ENCODE data around the gene SLA2.

SLA2 gene

DNA sequence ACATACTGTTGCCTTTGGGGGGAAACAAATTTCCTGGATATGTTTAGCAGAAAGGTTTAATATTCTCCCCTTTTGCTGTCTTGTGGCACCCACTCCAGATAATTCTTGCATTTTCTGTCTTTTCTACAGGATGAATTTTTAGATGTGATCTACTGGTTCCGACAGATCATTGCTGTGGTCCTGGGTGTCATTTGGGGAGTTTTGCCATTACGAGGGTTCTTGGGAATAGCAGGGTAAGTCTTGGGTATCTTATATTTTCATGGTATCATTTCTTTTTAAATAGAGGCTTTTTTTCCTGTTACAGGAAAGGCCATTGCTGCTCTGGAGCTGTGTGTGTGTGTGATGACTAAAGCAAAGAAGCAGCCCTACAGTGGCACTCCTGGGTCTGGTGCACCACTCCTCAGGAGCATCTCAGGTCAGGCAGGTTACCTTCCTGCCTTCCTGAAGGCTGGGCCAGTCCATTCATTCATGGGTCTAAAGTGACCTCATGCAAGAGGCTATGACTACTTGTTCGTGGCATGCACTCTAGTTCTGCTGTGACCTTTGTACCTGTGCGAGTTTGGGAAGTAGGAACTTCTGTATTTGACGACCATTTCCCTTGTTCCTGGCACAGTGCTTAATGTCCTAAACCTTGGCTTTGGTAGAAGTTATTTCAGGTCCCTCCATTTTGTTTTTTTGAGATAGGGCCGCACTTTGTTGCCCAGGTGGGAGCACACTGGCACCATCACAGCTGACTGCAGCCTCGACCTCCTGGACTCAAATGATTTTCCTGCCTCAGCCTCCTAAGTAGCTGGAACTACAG, 38.2 kb downstream of the SLA2 start:
- DNase-seq (ENCODE audit: low read depth) = no peak

DNA sequence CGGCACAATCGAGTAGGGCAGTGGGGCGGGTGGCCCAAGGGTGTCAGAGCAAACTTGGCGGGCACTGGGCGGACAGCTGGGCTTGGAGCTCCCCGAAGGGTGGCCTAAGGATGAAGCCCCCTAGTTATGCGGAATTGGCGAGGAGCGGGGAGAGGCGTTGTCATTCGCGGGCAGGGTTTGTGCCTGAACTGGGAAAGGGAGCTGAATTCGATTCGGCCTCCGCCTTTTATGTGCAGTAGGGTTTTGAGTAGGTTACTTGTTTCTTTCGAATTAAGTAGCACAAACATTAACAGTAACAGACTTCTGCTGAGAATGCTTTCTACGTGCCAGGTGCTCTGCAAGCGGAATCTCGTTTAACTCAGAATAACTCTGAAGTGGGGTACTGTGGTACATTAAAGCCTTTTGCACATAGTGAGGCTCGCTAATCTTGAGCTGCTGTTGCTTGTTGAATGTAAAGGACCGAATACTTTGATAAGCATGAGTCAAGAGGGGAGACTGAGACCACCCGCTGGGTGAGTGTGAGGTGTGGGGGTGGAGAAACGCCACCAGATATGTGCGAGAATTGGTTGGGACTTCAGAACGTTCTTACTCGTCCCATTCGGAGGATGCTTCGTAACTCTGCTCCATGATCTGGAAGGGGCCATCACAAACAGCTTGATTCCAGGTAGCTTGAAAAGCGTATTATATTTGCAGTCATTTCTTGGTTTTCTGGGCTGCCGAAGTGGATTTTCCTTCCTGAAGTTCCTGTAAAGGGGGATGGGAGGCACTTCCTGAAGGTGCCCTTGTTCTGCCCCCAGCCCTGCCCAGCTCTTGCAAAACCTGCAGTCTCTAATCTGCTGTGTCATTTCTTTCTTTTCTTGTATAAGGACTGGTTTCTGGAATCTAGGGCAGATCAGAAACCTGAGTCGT, 39.6 kb downstream of the SLA2 start:
- peak; percentile 64 for DNase-seq (ENCODE audit: low read depth)

DNA sequence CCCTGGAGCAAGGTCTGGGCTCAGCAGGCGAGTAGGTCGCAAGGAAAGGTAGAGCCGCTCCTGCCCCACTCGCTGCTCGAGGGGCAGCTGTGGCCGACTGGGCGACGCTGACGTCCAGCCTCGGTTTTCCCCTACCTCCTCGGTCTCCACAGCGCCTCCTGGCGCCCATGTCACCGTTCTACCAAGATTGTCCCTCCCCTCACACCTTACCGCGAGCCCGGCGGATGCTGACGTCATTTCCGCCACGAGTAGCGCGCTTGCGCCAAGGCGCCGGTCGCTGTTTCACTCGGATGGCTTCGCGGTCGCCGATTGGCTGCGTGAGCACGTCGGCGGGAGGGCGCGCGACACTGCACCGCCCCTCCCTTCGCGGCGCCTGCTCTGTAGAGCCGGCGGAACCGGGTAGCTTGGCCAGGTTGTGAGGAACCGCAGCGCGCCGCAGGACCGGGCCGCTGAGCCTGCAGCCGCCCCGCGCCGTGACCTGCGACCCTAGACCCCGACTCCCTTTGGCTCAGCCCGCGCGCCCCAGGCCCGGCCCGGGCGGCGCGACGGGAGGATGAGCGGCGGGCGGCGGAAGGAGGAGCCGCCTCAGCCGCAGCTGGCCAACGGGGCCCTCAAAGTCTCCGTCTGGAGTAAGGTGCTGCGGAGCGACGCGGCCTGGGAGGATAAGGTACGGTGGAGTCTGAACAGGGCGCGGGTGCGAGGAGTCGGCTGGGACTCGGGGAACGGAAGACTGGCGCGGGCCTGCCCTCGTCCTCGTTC, 40.4 kb downstream of the SLA2 start, which contains the start of gene RAB5IF:
Gene RAB5IF (plus strand): TSS at position 381 of the 759 bp plus-strand sequence. CDS start 173 bp downstream, at position 554.
- peak; percentile 97 for DNase-seq (ENCODE audit: low read depth)

DNA sequence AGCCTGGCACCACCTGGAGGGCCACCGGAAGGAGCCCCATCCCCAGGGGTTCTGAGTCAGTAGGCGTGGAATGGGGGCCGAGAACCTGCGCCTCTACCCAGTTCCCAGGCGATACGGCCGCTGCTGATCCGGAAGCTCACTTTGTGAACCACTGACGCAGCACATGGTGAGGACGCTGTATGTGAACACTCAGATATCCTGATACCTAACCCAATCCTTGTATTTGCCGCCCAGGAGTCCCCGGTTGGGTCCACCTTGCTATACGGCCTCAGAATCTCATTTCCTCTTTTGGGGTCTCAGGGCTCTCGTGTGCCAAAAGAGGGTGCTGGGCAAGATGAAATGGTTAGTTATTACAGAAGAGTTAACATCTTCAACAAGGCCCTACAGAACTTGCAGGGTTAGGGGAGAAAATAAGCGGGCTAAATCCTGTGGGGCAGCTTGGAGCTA, 41.0 kb downstream of the SLA2 start:
- DNase-seq (ENCODE audit: low read depth) = no peak

DNA sequence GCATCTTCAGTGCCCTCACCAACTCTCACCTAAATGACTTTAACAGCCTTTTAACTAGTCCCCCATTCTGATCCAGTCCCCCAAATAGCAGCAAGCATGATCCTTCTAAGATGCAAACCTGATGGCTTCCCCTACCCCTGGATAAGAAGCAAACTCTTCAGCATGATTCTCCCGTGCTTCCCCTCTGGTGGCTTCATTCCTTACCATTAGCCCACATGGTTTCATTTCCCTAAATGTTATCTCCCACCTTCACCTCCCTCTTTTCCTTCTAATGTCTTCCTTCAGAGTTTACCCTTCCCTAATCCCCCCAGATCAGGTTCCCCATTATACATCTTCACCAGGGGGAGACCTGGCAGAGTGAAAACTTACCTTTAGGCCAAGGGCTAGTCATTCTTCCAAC, 44.5 kb downstream of the SLA2 start:
- no peak for DNase-seq (ENCODE audit: low read depth)

DNA sequence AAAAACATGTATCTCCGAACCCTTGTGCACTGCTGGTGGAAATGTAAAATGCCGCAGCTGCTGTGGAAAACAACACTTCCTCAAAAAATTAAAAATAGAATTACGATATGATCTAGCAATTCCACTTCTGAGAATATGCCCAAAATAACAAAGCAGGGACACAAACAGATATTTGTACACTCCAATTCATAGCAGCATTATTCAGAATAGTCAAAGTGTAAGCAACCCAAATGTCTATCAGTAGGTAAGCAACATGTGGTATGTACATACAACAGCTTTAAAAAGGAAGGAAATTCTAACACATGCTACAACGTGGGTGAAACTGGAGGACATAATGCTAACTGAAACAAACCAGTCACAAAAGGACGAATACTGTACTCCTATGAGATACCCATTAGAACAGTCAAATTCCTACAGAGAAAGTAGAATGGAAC, 46.1 kb downstream of the SLA2 start:
- DNase-seq (ENCODE audit: low read depth) = no peak

DNA sequence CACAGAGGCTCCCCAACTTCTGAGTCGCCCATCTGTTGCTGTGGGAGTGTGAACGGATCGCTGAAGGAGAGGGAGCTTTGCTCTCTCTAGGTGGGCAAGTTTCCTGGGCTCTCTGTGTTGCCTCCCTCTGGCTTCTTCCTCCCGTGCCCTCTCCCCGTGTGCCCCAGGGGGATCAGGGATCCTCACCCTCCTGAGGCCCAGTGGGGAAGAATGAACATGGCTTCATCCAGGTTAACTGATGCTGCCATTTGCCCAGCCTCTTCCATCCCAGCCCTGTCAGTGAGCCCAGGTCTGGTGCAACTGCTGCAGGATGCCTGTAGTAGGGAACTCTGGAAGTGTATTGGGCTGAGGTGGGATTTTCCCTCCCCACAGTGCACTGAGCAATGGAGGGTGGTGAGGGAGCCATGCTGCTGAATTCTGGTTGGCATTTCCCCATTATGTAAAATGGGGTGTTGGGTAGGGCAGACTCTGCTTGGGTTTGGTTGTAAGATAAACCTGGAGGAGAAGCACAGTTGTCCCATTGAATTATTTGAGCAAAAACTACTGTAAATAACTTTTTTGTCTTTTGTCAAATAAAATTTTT, 52.6 kb downstream of the SLA2 start:
- no peak for DNase-seq (ENCODE audit: low read depth)

DNA sequence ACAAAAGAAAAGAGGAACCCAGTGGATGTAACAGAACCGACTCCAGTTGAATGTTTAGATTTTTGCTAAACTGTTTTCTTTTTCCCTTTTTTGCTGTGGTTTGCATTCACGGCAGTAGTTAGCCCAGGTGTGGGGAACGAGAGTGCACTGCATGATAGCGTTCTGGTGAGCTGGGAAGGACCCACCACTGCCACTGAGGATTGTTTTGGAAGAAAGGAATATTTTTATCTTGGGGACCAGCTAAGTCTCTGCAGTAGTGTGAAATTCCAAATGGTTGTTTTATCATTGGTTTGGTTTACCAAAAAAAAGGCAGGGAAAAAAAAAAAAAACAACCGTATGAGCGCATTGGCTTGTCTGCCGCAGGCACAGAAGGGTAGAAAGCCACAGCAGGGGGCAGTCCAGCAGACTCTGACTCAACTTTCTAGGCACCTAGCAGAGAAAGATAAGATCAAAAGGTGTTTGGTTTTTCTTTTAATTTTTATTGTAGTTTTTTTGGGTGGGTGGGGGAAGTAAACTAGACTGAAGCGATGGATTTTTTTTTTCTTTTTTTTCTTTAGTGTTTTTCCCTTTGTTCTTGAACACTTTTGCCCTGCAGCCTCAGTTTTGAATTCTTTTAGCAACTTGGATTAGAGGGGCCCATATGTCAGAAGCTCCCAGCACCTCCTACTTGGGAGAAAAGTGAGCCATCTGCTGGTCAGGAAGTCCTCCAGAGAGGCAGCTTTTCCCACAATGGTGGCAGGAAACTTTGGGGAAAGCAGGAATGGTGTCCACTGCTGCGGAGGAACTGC, 53.9 kb downstream of the SLA2 start:
- peak; percentile 44 for DNase-seq (ENCODE audit: low read depth)

DNA sequence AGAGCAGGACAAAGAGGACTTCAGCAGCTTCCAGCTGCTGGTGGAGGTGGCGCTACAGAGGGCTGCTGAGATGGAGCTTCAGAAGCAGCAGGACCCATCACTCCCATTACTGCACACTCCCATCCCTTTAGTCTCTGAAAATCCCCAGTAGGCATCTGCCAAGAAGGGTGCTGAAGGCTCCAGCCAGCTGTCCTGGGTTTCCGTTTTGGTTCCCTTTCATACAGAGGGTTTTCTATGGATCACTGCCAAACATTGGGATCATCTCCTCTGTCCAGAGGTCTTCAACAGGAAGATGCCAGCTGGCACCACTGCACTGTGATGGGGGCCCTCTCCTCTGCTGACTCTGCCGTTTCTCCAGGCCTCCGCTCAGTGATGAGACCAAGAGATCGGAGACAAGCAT, 54.7 kb downstream of the SLA2 start:
- DNase-seq (ENCODE audit: low read depth) = no peak

DNA sequence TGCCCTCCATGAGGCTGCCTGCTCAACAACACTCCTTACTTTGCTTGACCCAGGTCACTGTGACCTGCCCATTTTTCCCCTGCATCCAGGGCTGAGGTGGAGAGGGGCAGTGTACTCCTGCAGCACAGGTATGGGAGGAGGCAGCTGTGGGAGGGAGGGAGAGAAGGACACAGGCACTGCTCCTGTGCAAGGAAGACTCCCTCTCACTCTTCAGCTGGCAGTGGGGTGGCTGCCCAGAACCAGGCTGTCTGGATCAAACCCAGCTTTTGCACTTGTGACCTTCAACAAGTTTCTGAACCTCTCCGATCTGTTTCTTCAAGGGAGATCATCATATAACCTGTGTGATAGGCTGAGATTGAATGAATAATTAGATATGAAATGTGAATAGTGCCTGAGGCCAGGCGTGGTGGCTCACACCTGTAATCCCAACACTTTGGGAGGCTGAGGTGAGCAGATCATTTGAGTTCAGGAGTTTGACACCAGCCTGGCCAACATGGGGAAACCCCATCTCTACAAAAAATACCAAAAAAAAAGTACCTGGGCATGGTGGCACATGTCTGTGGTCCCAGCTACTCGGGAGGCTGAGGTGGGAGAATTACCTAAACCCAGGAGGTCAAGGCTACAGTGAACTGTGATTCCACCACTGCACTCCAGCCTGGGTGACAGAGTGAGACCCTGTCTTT, 58.5 kb downstream of the SLA2 start:
- no peak for DNase-seq (ENCODE audit: low read depth)

DNA sequence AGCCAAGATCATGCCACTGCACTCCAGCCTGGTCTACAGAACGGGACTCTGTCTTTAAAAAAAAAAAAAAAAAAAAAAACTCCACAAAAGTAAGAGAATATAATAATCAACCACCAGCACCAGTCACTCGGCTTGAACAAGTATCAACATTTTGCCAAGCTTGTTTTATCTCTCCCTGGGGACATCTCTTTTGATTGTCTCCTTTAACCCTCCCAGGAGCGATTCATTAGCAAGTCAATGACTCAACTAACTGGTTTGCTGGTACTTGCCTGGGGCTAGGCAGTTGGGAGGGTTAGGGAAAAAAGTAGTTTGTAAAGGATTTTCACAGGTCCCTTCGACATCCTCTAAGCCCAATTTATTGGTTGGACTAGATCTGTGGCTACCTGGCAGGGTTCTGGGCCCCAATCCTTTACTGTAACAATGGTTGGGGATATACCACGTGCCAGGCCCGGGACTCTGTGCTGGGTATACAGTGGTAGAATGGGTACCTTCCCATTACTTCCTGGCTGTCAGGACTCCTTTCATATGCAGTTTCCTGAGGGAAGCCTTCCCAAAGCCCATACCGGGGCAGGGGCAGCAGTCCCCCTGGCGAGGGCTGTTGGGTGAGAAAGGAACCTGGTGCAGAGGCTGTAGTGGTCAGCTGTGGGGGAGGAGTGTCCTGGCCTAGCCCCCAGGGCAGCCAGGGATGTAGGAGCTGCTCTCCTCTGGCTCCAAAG, 60.4 kb downstream of the SLA2 start:
- DNase-seq (ENCODE audit: low read depth) = no peak

DNA sequence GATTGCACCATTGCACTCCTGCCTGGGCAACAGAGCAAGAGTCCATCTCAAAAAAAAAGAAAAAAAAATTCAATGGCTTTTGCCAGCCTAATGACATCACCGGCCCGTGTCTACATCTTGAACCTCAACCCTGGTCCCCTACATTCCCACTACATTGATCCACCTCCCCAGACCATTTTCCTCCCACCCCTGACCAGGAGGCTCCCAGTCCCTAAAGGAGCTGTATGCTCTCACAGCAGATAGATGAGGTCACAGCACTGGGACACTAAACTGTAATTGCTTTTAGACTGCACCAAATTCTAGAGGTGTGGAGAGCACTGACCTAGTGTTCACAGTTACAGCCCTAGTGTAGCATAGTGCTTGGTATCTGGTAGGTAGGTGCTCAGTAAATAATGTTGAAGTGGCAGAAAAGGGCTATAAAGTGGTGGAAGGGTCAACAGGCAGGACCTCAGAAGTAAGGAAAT, 61.9 kb downstream of the SLA2 start:
- DNase-seq (ENCODE audit: low read depth) = no peak

DNA sequence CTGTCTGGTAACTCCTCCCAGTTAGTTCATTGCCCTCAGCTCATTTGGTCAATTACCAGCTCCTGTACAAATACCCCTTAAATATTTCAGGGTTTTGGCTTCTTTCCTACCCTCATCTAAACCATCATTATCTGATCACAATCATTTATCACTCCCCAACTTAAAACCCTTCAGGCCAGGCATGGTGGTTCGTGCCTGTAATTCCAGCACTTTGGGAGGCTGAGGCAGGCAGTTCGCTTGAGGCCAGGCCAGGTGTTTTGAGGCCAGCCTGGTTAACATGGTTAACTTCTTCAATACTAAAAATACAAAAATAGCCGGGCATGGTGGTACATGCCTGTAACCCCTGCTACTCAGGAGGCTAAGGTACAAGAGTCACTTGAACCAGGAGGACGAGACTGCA, 63.2 kb downstream of the SLA2 start:
- DNase-seq (ENCODE audit: low read depth) = no peak

DNA sequence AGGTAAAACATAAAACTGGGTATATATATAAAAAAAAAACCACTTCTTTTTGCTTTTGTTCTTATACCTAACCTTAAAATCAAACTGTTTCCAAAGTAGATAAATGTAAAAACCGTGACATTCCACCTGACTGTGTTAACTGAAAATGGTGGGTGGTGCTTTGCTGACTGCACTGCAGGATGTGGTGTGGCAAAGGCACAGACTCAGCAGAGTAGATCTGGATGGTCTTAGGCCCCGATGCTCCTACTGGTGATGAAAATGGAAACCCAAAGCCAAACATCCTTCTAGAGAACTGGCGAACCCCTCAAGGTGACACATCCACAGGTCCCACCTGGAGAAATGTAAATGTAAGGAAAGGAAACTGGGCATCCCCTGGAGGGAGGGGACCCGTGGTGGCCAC, 63.7 kb downstream of the SLA2 start:
- no peak for DNase-seq (ENCODE audit: low read depth)

DNA sequence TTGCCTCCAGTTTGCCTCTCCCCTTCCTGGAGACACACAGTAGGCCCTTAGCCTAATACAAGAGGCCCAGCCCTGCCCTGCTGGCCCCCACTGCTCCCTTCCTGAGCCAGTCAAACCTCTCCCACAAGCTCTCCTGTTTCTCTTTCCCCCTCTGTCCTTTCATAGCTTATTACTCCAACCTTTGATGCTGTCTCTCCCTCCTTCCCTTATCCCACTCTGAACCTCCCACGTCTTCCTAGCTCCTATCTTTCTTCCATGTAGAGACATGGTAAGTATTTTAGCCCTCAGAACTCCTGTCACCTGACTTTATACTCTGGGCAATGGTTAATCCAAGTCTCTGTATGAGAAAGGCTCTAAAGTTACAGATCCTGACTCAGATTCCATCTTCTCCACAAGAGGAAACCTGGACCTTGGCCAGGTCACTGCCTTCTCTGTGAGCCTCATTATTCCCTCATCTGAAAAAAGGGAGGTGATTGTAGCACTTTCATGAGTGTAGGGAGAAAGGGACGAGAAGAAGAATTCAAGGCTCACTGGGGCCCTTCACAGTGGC, 65.9 kb downstream of the SLA2 start:
- peak; percentile 86 for DNase-seq (ENCODE audit: low read depth)

DNA sequence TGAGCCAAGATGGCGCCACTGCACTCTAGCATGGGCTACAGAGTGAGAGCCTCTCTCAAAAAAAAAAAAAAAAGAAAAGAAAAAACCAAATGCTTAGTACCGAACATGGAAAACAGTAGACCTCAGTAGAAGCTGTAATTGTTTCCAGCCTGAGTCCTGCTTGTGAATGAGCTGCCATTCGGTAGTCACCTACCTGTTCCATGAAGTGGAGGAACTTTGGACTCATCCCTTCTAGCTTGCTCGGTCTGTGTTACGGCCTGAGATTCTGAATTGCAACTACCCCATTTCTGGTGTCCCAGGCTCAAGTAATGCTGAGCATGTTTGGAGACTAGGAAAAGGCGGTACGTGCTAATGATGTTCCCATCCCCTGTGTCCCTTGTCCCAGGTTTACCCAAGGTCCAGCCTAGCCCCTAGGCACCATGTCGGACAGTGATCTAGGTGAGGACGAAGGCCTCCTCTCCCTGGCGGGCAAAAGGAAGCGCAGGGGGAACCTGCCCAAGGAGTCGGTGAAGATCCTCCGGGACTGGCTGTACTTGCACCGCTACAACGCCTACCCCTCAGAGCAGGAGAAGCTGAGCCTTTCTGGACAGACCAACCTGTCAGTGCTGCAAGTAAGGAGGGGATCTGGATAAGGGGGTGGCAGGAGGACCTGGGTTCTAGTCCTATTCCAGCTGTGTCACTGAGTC, 67.5 kb downstream of the SLA2 start:
- DNase-seq (ENCODE audit: low read depth) = no peak

DNA sequence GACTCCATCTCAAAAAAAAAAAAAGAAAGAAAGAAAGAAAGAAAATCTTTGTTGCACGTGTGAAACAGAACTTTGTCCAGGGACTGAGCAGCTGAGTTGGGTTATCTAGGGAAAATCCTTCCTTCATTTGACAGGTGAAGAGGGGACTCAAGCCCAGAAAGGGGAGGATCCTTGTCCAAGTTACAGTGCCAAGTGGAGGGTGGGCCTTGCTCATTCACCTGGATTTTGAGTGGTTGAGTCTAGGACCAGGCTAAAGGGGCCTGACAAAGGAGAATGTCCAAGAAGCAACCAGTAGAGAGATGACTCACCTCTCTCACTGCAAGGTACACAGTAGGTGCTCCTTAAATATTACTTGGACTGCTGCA, 69.9 kb downstream of the SLA2 start:
- no peak for DNase-seq (ENCODE audit: low read depth)

DNA sequence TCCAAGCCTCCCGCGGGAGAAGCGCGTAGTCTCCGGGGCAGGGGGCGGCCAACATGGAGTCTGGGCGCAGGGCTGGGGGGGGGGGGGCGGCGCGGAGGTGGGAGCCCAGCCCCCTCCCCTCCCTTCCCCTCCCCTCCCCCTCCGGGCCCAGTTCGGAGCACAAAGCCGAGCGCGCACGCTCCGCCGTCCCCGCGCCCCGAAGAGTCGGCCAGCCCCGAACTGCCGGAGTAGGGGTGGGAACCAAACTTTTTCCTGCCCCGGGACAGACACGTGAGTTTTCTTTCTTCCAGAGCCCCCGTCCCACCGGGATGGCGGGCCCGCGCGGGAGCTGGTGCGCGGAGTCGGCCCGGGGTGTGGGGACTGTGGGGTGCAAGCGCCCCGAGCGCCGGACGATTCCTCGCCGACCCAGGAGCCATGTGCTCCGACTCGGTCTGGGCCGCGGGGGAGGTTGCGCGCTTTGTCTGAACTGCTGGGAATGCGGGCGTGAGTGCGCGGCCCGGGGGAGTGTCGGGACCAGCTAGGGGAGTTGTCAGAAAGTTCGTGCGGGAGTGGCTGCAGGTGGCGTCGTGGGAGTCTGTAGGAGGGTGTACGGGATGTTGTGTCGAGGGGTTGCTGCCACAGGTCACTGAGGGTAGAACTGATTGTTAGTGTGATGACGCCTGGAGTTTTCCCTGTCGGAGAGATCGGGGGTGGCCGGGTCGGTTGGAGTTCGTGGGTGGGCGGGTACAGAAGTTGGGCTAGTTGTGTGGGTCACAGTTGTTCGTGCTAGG, 71.4 kb downstream of the SLA2 start:
- peak; percentile 78 for DNase-seq (ENCODE audit: low read depth)
